HEK293 (cell line): ENCODE results near the gene ACOT12.
A peak's percentile ranks its signal among the peaks of the same experiment; 100 is the strongest.
"Not testable (repeated sequence)": the region's sequence is repeated elsewhere in the genome, so short reads cannot be mapped to it uniquely, and the experiment has no call there.

Experiments used
- CTCF ChIA-PET: fragments of 350-600 bp; formaldehyde crosslinking; extraction: SDS; loops from one replicate; lab custom pipeline; 2021; ENCODE audit warnings: antibody characterized with exemption; lab: Yijun Ruan, JAX
- POLR2A ChIA-PET: fragments of 300-600 bp; formaldehyde crosslinking; extraction: SDS; loops from one replicate; lab custom pipeline; 2020; ENCODE audit warnings: antibody characterized with exemption, inconsistent platforms; lab: Yijun Ruan, JAX
- H3K27ac ChIP-seq: fragments of 200-500 bp; sonication (Bioruptor generic); 2 replicates; pipeline ENCODE4 v1.5.1; 2014; ENCODE audit warnings: low read depth, low read length, control low read depth, inconsistent platforms; ENCODE audit errors: extremely low read depth
- H3K36me3 ChIP-seq, 2 experiments: fragments of 200-500 bp in 1 of 2; sonication (Bioruptor generic) in 1 of 2; 1 replicate in 1 of 2; 2 replicates in 1 of 2; pipeline ENCODE4 v1.5.1; 2014 to 2017; ENCODE audit warnings: inconsistent platforms in 2 of 2, low read length in 2 of 2; ENCODE audit not compliant: control insufficient read depth in 2 of 2, insufficient read depth in 1 of 2
- H3K4me1 ChIP-seq: fragments of 200-500 bp; sonication (Bioruptor generic); 2 replicates; pipeline ENCODE4 v1.5.1; 2014; ENCODE audit warnings: mild to moderate bottlenecking, low read length, inconsistent platforms; ENCODE audit not compliant: control insufficient read depth, insufficient read depth
- H3K4me3 ChIP-seq: 2 replicates; pipeline ENCODE4 v1.5.1; 2011; ENCODE audit warnings: low read depth, mild to moderate bottlenecking, control low read depth, low read length, moderate library complexity
- H3K9me3 ChIP-seq: fragments of 200-500 bp; sonication (Bioruptor generic); 2 replicates; pipeline ENCODE4 v1.5.1; 2014; ENCODE audit warnings: low read depth, low read length, inconsistent platforms; ENCODE audit not compliant: control insufficient read depth, insufficient read depth
- ELK4 ChIP-seq: IDR thresholded peaks from 2 replicates; pipeline ENCODE4 v1.6.1; 2011; ENCODE audit warnings: mild to moderate bottlenecking, low read depth, low read length, borderline replicate concordance
- GFI1B ChIP-seq: fragments of 450-650 bp; formaldehyde crosslinking; IDR thresholded peaks from 2 replicates; pipeline ENCODE4 v1.5.1; 2016; ENCODE audit warnings: missing biosample characterization, missing genetic modification characterization
- GLI4 ChIP-seq: fragments of 450-650 bp; formaldehyde crosslinking; IDR thresholded peaks from 2 replicates; pipeline ENCODE4 v1.5.1; 2016; ENCODE audit warnings: missing biosample characterization, missing genetic modification characterization
- HOXC10 ChIP-seq: sonication (generic); formaldehyde crosslinking; IDR thresholded peaks from 2 replicates; pipeline ENCODE4 v1.8.1; 2023; ENCODE audit warnings: mild to moderate bottlenecking, missing genetic modification reagents
- KLF16 ChIP-seq: fragments of 450-650 bp; formaldehyde crosslinking; IDR thresholded peaks from 2 replicates; pipeline ENCODE4 v1.5.1; 2017; ENCODE audit warnings: missing biosample characterization, missing genetic modification characterization
- KLF7 ChIP-seq: fragments of 450-650 bp; formaldehyde crosslinking; IDR thresholded peaks from 2 replicates; pipeline ENCODE4 v1.5.1; 2016; ENCODE audit warnings: missing biosample characterization, missing genetic modification characterization, borderline replicate concordance
- MEIS1 ChIP-seq: sonication (generic); formaldehyde crosslinking; IDR thresholded peaks from 2 replicates; pipeline ENCODE4 v1.8.1; 2022; ENCODE audit warnings: missing genetic modification reagents, mild to moderate bottlenecking, borderline replicate concordance
- REPIN1 ChIP-seq: fragments of 450-650 bp; formaldehyde crosslinking; IDR thresholded peaks from 2 replicates; pipeline ENCODE4 v1.5.1; 2017; ENCODE audit warnings: missing biosample characterization, missing genetic modification characterization, low read depth
- SP2 ChIP-seq: fragments of 450-650 bp; formaldehyde crosslinking; IDR thresholded peaks from 2 replicates; pipeline ENCODE4 v1.5.1; 2016; ENCODE audit warnings: missing biosample characterization, missing genetic modification characterization
- WT1 ChIP-seq: fragments of 450-650 bp; formaldehyde crosslinking; IDR thresholded peaks from 2 replicates; pipeline ENCODE4 v1.5.1; 2016; ENCODE audit warnings: missing biosample characterization, missing genetic modification characterization
- ZBTB1 ChIP-seq: fragments of 450-650 bp; formaldehyde crosslinking; IDR thresholded peaks from 2 replicates; pipeline ENCODE4 v1.5.1; 2016; ENCODE audit warnings: missing biosample characterization, missing genetic modification characterization
- ZBTB17 ChIP-seq: fragments of 450-650 bp; formaldehyde crosslinking; IDR thresholded peaks from 2 replicates; pipeline ENCODE4 v1.5.1; 2016; ENCODE audit warnings: missing biosample characterization, missing genetic modification characterization
- ZBTB20 ChIP-seq: fragments of 450-650 bp; formaldehyde crosslinking; IDR thresholded peaks from 2 replicates; pipeline ENCODE4 v1.5.1; 2016; ENCODE audit warnings: missing biosample characterization, missing genetic modification characterization
- ZNF132 ChIP-seq: fragments of 450-650 bp; formaldehyde crosslinking; IDR thresholded peaks from 2 replicates; pipeline ENCODE4 v1.5.1; 2017; ENCODE audit warnings: missing biosample characterization, missing genetic modification characterization, borderline replicate concordance
- ZNF24 ChIP-seq: fragments of 450-650 bp; formaldehyde crosslinking; IDR thresholded peaks from 2 replicates; pipeline ENCODE4 v1.5.1; 2016; ENCODE audit warnings: missing biosample characterization, missing genetic modification characterization
- ZNF426 ChIP-seq: fragments of 450-650 bp; formaldehyde crosslinking; IDR thresholded peaks from 2 replicates; pipeline ENCODE4 v1.5.1; 2017; ENCODE audit warnings: missing biosample characterization, missing genetic modification characterization, mild to moderate bottlenecking, inconsistent platforms, moderate library complexity
- ZNF529 ChIP-seq: fragments of 450-650 bp; formaldehyde crosslinking; IDR thresholded peaks from 2 replicates; pipeline ENCODE4 v1.5.1; 2017; ENCODE audit warnings: missing genetic modification characterization, missing biosample characterization; ENCODE audit not compliant: insufficient replicate concordance
- ZNF561 ChIP-seq: fragments of 450-650 bp; IDR thresholded peaks from 2 replicates; pipeline ENCODE4 v1.5.1; 2018; ENCODE audit warnings: missing biosample characterization, missing genetic modification characterization, borderline replicate concordance
- ZNF629 ChIP-seq: fragments of 450-650 bp; formaldehyde crosslinking; IDR thresholded peaks from 2 replicates; pipeline ENCODE4 v1.5.1; 2017; ENCODE audit warnings: missing biosample characterization, missing genetic modification characterization
- ZNF645 ChIP-seq: fragments of 450-650 bp; formaldehyde crosslinking; IDR thresholded peaks from 2 replicates; pipeline ENCODE4; 2016; ENCODE audit warnings: missing biosample characterization, missing genetic modification characterization
- ZNF660 ChIP-seq: fragments of 450-650 bp; IDR thresholded peaks from 2 replicates; pipeline ENCODE4 v1.5.1; 2018; ENCODE audit warnings: missing biosample characterization, mild to moderate bottlenecking, missing genetic modification characterization
- ZNF747 ChIP-seq: fragments of 450-650 bp; formaldehyde crosslinking; IDR thresholded peaks from 2 replicates; pipeline ENCODE4 v1.5.1; 2016; ENCODE audit warnings: missing biosample characterization, missing genetic modification characterization
- ZNF76 ChIP-seq: fragments of 450-650 bp; formaldehyde crosslinking; IDR thresholded peaks from 2 replicates; pipeline ENCODE4; 2016; ENCODE audit warnings: low read depth, missing biosample characterization, missing genetic modification characterization, borderline replicate concordance
- ZNF768 ChIP-seq: fragments of 450-650 bp; formaldehyde crosslinking; IDR thresholded peaks from 2 replicates; pipeline ENCODE4 v1.5.1; 2018; ENCODE audit warnings: missing biosample characterization, mild to moderate bottlenecking, missing genetic modification characterization
- ZNF776 ChIP-seq: fragments of 450-650 bp; formaldehyde crosslinking; IDR thresholded peaks from 2 replicates; pipeline ENCODE4 v1.5.0; 2017; ENCODE audit warnings: missing biosample characterization, missing genetic modification characterization, borderline replicate concordance
- TF ChIP-seq, protein P1 (sequence below): fragments of 450-650 bp; formaldehyde crosslinking; IDR thresholded peaks from 2 replicates; pipeline ENCODE4 v1.5.1; 2017; ENCODE audit warnings: missing biosample characterization, mild to moderate bottlenecking, missing genetic modification characterization, moderate library complexity

Gene ACOT12

DNA sequence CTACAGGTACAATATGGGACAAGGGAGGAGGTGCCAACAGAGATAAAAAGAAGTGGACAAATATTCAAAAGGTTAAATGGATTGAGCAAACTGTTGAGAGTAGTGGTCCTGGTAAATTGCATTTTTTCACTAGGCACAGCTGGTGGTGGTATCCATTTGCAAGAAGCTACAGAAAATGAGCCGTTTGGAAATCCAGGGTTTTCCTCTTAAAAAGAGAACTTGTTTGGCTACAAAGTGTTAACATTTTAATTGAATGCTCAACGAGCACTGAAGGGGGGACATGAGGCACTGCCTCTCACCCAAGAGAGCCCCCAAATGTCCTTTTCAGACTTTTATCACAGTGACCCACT lies 93.0 kb downstream of the ACOT12 start:
- TF ChIP-seq HOXC10 (CRISPR knock-in tag) (no peak), ELK4 (no peak), ZNF629 (tag by site-specific recombination) (no peak), ZBTB17 (tag by site-specific recombination) (no peak), MEIS1 (CRISPR knock-in tag) (no peak), ZNF747 (tag by site-specific recombination) (no peak), ZBTB20 (tag by site-specific recombination) (no peak), ZNF776 (tag by site-specific recombination) (no peak), KLF7 (tag by site-specific recombination) (no peak)
- ChIA-PET CTCF (interaction anchor here (1.2 to 1.9 kb wide), 3 partner anchors 12 to 93 kb away, joined by 3 to 7 read pairs (median 3); partner anchors contain the start of gene ACOT12), POLR2A (interaction anchor here (1.1 kb wide), 1 partner anchor 19 kb away, joined by 3 read pairs; no protein-coding TSS in a partner anchor)
- Histone ChIP-seq H3K9me3 (no peaks in the 10 kb centered on the region), H3K36me3 (peaks cover 0 to 13% of the 10 kb centered on the region in 2 experiments; a peak in 2 of 3 replicates), H3K4me1 (no peaks in the 10 kb centered on the region; the same call in 1 of the 2 replicates), H3K27ac (peak overlapping the region; percentile 81; the same call in 1 of the 2 replicates), H3K4me3 (peak overlapping the region; percentile 96)

DNA sequence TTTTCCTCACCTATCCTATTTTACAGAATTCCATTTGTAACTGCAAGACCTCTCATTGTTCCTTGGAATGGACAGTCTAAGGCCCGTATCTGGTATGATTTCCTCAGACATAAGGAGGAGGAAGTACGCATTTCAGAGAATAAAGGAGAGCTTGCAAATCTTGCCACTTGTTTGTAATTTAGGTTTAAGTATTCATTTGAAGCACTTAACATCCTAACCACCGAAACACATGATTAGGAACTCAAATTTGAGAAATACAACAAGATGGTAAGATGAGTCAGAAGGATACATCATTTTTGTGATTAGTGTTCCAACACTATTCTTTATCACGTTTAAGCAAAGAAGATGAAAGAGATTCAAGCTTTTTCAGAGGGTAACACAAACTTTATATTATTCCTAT lies 96.4 kb downstream of the ACOT12 start:
- Histone ChIP-seq H3K36me3 (peaks cover 0 to 6% of the 10 kb centered on the region in 2 experiments; a peak in 1 of 3 replicates), H3K9me3 (no peaks in the 10 kb centered on the region), H3K27ac (no peak overlapping the region), H3K4me3 (no peak overlapping the region), H3K4me1 (no peaks in the 10 kb centered on the region; the same call in 1 of the 2 replicates)
- POLR2A ChIA-PET = no interaction called here
- no peak for TF ChIP-seq ZNF132 (tag by site-specific recombination)
- TF ChIP-seq ZNF629 (tag by site-specific recombination) = no peak
- TF ChIP-seq KLF16 (tag by site-specific recombination) = no peak
- no peak for TF ChIP-seq GLI4 (tag by site-specific recombination)
- no peak for TF ChIP-seq ZNF768 (tag by site-specific recombination)
- TF ChIP-seq SP2 = no peak
- TF ChIP-seq ZNF426 (tag by site-specific recombination) = no peak
- CTCF ChIA-PET = interaction anchor here (0.6 to 0.9 kb wide), 3 partner anchors 131 to 990 kb away, joined by 3 to 4 read pairs (median 3); no protein-coding TSS in a partner anchor

- CTCF ChIA-PET = interaction anchor here (0.5 kb wide), 1 partner anchor 966 kb away, joined by 3 read pairs; no protein-coding TSS in a partner anchor
- H3K4me1 ChIP-seq, POLR2A ChIA-PET, H3K9me3 ChIP-seq, H3K27ac ChIP-seq, H3K36me3 ChIP-seq, H3K4me3 ChIP-seq: not testable (repeated sequence)
These were observed 99.9 kb downstream of the ACOT12 start for GRCh38 chr5:81294021-81294420.

DNA sequence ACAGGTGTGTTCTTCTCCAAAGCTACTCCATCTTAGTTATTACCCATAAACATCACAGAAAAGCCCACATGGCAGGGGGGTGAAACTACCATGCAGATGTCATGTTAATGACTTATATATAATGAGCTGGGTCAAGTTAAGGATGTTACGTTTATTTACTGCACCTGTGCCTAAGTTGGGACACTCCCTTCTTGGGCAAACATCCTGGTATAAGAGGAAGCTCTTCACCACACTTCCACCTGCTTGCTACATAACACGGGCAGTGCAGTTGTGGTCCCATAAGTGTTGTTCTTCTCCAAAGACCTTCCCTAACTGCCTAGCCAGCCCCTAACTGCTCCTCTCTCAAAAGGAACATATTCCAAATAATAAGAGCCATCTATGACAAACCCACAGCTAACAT lies 101.8 kb downstream of the ACOT12 start:
- no peak overlapping the region for H3K27ac ChIP-seq
- H3K36me3 ChIP-seq = peaks cover 0 to 6% of the 10 kb centered on the region in 2 experiments; a peak in 2 of 3 replicates
- H3K4me1 ChIP-seq = no peaks in the 10 kb centered on the region
- POLR2A ChIA-PET = interaction anchor here (1.5 kb wide), 1 partner anchor 10 kb away, joined by 3 read pairs; the partner anchor contains the start of gene ZCCHC9
- no peak overlapping the region for H3K4me3 ChIP-seq
- CTCF ChIA-PET = interaction anchor here (1.0 kb wide), 1 partner anchor 934 kb away, joined by 4 read pairs; no protein-coding TSS in a partner anchor
- H3K9me3 ChIP-seq = no peaks in the 10 kb centered on the region
- TF ChIP-seq ZBTB1 (no peak), ZNF561 (tag by site-specific recombination) (no peak), ZNF660 (no peak), ZNF776 (tag by site-specific recombination) (no peak), ZNF529 (tag by site-specific recombination) (no peak), GFI1B (no peak), ZNF24 (tag by site-specific recombination) (no peak), REPIN1 (no peak), WT1 (tag by site-specific recombination) (no peak), ZNF645 (tag by site-specific recombination) (no peak), ZNF76 (tag by site-specific recombination) (no peak)
- TF ChIP-seq, protein P1, sequence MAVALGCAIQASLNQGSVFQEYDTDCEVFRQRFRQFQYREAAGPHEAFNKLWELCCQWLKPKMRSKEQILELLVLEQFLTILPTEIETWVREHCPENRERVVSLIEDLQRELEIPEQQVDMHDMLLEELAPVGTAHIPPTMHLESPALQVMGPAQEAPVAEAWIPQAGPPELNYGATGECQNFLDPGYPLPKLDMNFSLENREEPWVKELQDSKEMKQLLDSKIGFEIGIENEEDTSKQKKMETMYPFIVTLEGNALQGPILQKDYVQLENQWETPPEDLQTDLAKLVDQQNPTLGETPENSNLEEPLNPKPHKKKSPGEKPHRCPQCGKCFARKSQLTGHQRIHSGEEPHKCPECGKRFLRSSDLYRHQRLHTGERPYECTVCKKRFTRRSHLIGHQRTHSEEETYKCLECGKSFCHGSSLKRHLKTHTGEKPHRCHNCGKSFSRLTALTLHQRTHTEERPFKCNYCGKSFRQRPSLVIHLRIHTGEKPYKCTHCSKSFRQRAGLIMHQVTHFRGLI (tag by site-specific recombination) = no peak
